Activated CD4-positive, alpha-beta T cell treated with anti-CD3 and anti-CD28 coated beads, Interleukin-2, Interleukin-4, amounts not matched to agents 100 ng/mL and 50 ng/mL, durations not matched to agents 16 hours and 8 hours (primary cell): ENCODE data around the gene CD209.
"Not testable (repeated sequence)": the region's sequence is repeated elsewhere in the genome, so short reads cannot be mapped to it uniquely, and the experiment has no call there.

Experiments used
- DNase-seq: peaks from one replicate; pipeline ENCODE4 v3.0.0-alpha.2; 2020; ENCODE audit warnings: low spot score

Gene CD209

GRCh38 chr19:7769171-7769570, 21.8 kb upstream of the CD209 start:
- DNase-seq = no peak

GRCh38 chr19:7767487-7767886, 20.2 kb upstream of the CD209 start:
- no peak for DNase-seq

GRCh38 chr19:7766535-7766934, 19.2 kb upstream of the CD209 start:
- no peak for DNase-seq

GRCh38 chr19:7765043-7765442, 17.7 kb upstream of the CD209 start:
- not testable (repeated sequence) for DNase-seq

GRCh38 chr19:7764157-7764556, 16.8 kb upstream of the CD209 start:
- DNase-seq = not testable (repeated sequence)

GRCh38 chr19:7763696-7764095, 16.4 kb upstream of the CD209 start:
- no peak for DNase-seq

GRCh38 chr19:7762719-7763293, 15.5 kb upstream of the CD209 start, which contains the start of gene CLEC4M:
Gene CLEC4M (plus strand): TSS chr19:7763243. CDS start chr19:7763267, 24 bp downstream.
- DNase-seq = no peak

GRCh38 chr19:7759156-7759555, 11.8 kb upstream of the CD209 start:
- no peak for DNase-seq

- DNase-seq = no peak
These were observed 10.0 kb upstream of the CD209 start for GRCh38 chr19:7757358-7757757.

GRCh38 chr19:7756258-7756657, 8.9 kb upstream of the CD209 start:
- DNase-seq = no peak

GRCh38 chr19:7751157-7751783, 3.9 kb upstream of the CD209 start:
- DNase-seq = peak; percentile 53

- DNase-seq = no peak
These were observed 1.4 kb upstream of the CD209 start for GRCh38 chr19:7748756-7749155.

- DNase-seq = no peak
These were observed 837 bp upstream of the CD209 start for GRCh38 chr19:7748171-7748570.

GRCh38 chr19:7746306-7746705, 1.0 kb downstream of the CD209 start:
- DNase-seq = not testable (repeated sequence)

GRCh38 chr19:7744871-7745650, 2.3 kb downstream of the CD209 start:
- DNase-seq = no peak

- no peak for DNase-seq
These were observed 3.0 kb downstream of the CD209 start for GRCh38 chr19:7744199-7744786.

GRCh38 chr19:7743425-7743841, 3.9 kb downstream of the CD209 start:
- DNase-seq = no peak

- no peak for DNase-seq
These were observed 4.3 kb downstream of the CD209 start for GRCh38 chr19:7742991-7743390.

GRCh38 chr19:7742575-7742974, 4.8 kb downstream of the CD209 start:
- no peak for DNase-seq

- DNase-seq = no peak
These were observed 6.7 kb downstream of the CD209 start for GRCh38 chr19:7740682-7741054.

- DNase-seq = no peak
These were observed 7.3 kb downstream of the CD209 start for GRCh38 chr19:7739801-7740681.

- DNase-seq = no peak
These were observed 8.1 kb downstream of the CD209 start for GRCh38 chr19:7739211-7739755.
